ENCODE data around the gene DPEP2NB.

GRCh38 chr16:68061396-68061795 lies 45.7 kb upstream of the DPEP2NB start:
- TF ChIP-seq SP1 (IDR thresholded peaks at IDR 0.05; ENCODE audit: low read depth, low read length) (no peak), MTA3 (IDR thresholded peaks at IDR 0.05; ENCODE audit: borderline replicate concordance, low read length) (no peak), EZH2 (IDR thresholded peaks at IDR 0.05; ENCODE audit: borderline replicate concordance, control insufficient read depth, low read depth, low read length) (no peak), EP300 (IDR thresholded peaks at IDR 0.05; ENCODE audit: borderline replicate concordance in 1 of 2, control insufficient read depth in 1 of 2, low read depth in 2 of 2, low read length in 2 of 2) (no peak), NKRF (conservative IDR thresholded peaks at IDR 0.05) (no peak)

Data from GM12878 (cell line).